Peyer's patch (tissue), 4 donors: ENCODE measurements around the gene RTN4IP1.

Experiments
- CTCF ChIP-seq, 6 experiments: fragments of 450-650 bp in 4 of 6; fragments of 200-600 bp in 2 of 6; sonication (generic) in 1 of 6; IDR thresholded peaks; one replicate each; pipeline ENCODE4 v1.5.1; 2017 to 2019; ENCODE audit warnings: antibody characterized with exemption in 6 of 6, mild to moderate bottlenecking in 3 of 6, moderate library complexity in 1 of 6
- POLR2A ChIP-seq, 2 donors: fragments of 450-650 bp; IDR thresholded peaks; one replicate each; pipeline ENCODE4 v1.5.1; 2017; ENCODE audit warnings: antibody characterized with exemption in 2 of 2, mild to moderate bottlenecking in 2 of 2, moderate library complexity in 2 of 2

- TF ChIP-seq POLR2A (IDR thresholded peaks at IDR 0.05) (no peak), CTCF (IDR thresholded peaks at IDR 0.05) (no peak)
Measured at GRCh38 chr6:106662458-106662857, 33.2 kb upstream of the RTN4IP1 start.
